ENCODE data around the gene IFFO2.
A peak's percentile ranks its signal among the peaks of the same experiment; 100 is the strongest.

IFFO2 gene

GRCh38 chr1:18936814-18937481, 19.5 kb downstream of the IFFO2 start:
- no peak for DNase-seq (ENCODE audit: low read depth in 2 of 2)

GRCh38 chr1:18936471-18936813, 20.0 kb downstream of the IFFO2 start:
- DNase-seq (ENCODE audit: low read depth in 2 of 2): no peak

GRCh38 chr1:18934205-18935000, 22.1 kb downstream of the IFFO2 start:
- no peak for DNase-seq (ENCODE audit: low read depth in 2 of 2)

DNA sequence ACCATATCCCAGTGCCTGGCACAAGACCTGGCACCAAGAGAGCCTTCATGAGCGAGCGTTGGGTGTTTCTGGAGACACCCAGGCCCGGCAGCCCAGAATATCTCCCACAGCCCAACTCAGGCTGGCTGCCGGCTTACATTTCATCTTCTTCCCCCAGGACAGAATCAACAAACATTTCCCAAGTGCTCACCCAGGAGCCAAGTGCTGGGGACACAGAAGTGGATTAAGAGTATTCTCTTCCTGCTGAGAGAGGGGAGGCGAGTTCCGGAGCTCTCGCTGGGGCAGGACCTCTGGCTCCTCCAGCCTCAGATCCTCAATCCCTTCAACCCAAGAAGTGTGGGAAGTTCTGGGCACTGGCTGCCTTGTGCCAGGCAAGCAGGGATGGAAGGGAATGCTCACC, 23.6 kb downstream of the IFFO2 start:
- DNase-seq (ENCODE audit: low read depth in 2 of 2): no peak

DNA sequence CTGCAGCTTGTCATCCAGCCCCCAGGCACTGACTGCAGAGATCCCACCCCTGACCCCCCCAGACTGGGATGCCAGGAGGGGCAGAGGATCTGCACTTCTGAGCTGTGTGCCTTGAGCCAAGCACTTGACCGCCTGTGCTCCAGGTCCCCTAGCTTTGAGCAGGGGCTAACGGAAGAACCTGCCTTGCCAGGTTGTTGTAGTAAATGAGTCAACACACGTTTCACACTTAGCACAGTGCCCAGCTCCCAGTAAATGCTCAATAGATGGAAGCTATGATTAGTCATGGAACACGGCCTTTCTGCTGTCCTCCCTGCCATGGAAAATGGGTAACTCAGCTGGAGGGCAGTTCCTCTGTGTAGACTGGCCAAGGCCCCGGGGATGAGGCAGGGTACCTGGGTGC, 24.1 kb downstream of the IFFO2 start:
- no peak for DNase-seq (ENCODE audit: low read depth in 2 of 2)

GRCh38 chr1:18931730-18932129, 24.7 kb downstream of the IFFO2 start:
- no peak for DNase-seq (ENCODE audit: low read depth in 2 of 2)

- DNase-seq (ENCODE audit: low read depth in 2 of 2): no peak
Observed at GRCh38 chr1:18929686-18930085, 26.8 kb downstream of the IFFO2 start.

DNA sequence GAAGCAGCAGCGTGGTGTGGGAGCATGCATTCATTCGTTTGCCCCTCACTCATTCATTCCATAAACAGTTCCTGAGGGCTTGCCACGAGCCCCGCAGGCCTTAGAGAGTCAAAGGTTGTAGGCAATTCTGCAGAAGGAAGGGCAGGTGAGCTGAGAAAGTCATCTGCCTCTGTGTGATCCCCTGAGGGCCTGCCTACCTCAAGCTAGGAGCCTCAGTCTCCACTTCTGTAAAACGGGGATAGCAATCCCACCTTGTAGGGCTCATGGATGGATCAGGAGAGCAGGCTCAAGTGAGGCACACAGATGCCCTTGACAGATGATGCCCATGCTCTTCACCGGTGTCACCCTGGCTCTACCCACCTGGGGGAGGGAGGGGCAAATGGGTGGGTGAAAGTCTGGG, 27.5 kb downstream of the IFFO2 start:
- DNase-seq (ENCODE audit: low read depth in 2 of 2): no peak

GRCh38 chr1:18928406-18928805, 28.1 kb downstream of the IFFO2 start:
- DNase-seq (ENCODE audit: low read depth in 2 of 2): no peak

GRCh38 chr1:18927654-18928272, 28.7 kb downstream of the IFFO2 start:
- peak in 1 of 2 donors; percentile 28 for DNase-seq (ENCODE audit: low read depth in 2 of 2)

DNA sequence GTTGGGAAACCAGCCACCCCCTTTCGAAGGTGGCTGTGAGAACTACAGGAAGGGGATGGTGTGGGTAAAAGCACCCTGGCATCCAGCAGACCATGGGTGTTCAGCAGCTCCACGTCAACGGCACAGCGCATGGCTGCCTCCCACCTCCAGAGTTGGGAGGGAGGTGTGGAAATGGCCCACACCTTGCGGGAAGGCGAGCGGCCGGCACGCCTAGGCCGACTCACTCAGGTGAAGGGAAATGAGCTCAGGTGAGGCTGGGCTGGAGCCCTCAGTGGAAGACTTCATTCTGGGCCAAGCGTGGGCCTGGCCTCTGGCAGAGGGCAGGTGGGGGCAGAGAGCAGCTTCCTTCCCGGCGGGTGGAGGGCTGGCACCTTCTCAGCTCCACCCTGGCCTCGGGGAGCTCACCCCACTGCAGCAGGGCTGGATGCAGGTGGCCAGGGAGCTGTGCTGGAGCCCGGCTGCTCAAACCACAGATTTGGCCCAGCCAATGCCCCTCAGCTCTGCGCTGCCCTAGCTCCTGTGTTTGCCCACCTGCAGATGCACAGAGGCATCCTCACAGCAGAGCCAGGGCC, 29.3 kb downstream of the IFFO2 start:
- peak in 1 of 2 donors; percentile 20 for DNase-seq (ENCODE audit: low read depth in 2 of 2)

DNA sequence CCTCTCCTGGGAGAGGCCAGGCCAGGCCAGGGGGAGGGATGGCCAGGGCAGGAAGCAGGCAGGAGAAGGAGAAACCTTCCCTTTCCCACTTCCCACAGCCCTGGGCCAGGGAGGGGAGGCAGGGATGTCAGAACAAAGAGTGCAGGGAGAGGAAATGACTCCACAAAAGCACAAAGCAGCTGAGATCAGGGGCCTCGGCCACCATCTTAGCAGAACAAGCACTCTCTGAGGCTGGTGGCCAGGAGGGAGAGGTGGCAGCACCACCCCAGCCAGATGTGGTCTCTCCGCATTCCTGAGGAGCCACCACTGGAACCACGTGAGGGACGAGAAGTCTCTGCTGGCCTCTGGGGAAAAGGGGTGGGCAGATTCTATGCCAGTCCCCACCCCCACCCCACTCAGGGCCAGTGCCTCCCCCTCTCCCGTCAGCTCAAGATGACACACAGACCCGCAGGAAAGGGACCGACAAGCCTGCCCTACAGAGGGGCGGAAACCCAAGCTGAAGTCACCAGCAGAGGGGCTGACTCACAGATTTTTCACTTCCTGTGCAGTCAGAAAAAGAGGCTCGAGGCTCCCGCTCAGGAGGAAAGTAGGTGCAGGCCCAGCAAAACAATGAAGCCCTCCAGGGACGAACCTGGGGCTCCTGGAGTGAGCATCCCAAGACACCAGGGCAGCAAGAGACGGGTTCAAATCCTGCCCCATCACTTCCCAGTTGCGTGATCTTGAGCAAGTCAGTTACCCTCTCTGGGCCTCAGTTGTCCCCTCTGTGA, 30.0 kb downstream of the IFFO2 start:
- DNase-seq (ENCODE audit: low read depth in 2 of 2): peak; percentile 81 to 86

- DNase-seq (ENCODE audit: low read depth in 2 of 2): no peak
Observed at GRCh38 chr1:18925279-18925678, 31.2 kb downstream of the IFFO2 start.

DNA sequence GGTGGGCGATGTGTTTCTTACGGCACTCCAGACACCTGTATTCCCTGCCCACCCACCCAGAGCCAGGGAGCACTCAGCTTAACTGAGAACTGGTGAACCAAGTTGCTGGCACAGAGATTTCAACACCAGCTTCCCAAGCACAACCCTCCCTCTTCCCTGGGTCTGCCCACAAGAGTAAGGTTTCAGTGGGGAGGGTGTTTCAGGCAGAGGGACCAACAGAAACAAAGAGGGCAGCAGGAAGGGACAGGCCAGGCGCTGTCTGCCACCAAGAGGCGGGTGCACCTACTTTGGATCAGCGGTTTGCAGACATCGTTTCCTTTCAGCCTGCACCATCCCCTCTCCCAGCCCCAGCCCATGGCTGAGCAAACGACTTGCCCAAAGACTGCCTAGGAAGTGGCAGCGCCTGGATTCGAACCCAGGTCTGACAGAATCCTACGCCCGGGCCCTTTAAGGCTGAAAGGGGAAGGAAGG, 32.2 kb downstream of the IFFO2 start:
- DNase-seq (ENCODE audit: low read depth in 2 of 2): no peak

DNA sequence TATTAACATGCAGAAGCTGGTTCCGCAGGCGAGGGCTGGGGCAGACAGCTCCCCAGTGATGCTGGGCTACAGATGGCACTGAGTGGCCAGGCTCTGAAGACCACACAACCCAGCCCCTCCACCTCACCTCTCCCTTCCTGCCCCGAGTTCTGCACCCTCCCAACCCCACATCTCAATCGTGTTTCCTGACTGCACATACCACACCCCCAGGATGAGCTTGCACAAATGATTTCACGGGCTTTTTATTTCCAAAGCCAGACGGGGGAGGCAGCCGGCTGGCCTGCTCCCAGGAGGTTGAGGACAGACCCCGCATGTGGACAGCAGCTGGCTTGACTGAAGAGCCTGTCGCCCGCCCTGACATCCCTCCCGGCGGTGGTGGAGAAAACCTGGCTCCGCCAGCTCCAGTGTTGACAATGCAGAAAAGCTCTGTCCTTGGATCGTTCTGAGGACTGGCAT, 32.7 kb downstream of the IFFO2 start:
- DNase-seq (ENCODE audit: low read depth in 2 of 2): no peak

DNA sequence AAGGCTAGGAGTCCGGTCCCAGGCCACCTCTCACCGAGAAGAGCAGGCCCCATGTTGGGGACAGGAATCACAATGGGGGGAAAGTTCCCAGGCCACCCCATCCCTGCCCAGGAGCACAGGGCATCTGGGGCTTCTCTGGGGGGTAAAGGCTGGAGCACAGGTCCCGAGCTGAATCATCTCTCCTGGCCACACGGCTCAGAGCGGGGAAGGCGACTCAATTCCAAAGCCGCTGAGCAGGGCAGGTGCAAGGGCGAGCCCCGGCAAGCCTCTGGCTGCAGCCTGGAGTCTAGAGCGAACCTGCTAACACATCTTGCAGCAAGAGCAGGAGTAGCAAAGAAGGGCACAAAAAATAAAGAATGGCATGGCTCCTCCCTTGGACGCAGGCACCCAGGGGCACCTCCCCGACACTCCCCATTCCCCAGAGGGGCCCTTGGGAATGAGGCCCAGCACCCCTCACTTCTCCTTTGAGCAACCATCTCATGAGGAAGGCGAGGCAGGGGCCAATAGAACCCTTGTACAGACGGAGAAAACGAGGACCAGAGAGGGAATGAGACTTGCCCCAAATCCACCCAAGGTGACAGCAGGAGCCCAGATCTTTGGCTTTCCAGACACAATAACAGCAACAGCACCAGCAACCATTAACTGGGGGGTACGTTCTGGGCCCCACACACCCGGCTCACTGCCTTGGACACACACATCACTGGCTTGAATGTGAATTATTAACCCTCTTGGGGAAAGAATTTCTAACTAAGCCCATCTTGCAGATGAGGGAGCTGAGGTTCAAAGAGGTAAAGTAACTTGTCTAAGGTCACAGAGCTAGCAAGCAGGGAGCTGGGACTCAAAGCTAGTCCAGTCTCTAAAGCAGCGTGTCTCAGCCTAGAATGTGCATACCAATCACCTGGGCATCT, 33.4 kb downstream of the IFFO2 start:
- no peak for DNase-seq (ENCODE audit: low read depth in 2 of 2)

DNA sequence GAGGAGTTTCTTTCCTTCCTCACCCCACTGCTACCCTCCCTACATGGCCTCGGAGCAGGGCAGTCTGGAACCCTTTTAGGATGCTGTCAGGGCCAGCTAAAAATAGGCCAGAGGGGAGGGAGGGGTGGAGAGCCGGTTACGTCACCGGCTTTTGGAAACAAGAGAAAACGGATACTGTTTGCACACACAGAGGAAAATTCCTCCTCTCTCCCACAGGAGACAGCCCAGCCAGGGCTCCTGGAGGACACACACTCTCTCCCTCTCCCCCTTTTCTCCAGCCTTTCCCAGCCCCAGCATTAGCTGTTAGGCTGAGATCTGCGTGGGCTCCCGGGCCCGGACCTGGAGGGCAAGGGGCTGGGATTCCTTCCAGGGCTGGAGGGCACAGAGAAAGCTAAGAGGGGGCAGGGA, 34.2 kb downstream of the IFFO2 start:
- DNase-seq (ENCODE audit: low read depth in 2 of 2): no peak

DNA sequence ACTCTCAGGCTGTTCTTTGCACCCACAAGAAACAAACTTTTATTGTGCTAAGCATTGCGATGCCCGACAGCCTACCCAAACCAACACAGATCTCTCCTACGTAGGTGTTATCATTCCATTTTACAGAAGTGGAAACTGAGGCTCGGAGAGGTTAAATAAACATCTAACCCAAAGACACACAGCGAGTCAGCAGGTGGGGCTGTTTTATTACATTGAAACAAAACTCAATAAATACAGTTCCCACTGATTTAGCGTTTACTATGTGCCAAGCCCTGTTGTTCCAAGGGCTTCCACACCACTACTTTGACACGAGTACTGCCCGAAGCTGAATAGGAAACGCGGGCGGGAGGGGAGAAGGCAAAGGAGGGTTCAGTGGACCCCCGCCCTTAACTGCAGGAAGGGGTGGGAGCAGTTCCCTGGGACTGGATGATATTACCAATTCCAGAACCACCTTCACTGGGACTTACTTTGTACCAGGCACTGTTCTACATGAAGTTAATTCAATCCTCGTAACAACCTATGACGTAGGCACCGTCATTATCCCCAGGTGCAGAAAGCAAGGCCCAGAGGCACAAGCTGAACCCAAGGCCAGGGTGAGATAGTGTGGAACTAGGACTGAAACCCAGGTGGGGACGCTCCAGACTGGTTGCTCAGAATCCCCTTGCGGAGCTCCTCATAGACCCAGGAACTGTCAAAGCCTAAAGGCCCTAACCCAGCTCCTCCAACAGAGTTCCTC, 34.8 kb downstream of the IFFO2 start:
- DNase-seq (ENCODE audit: low read depth in 2 of 2): no peak

GRCh38 chr1:18920931-18921330, 35.5 kb downstream of the IFFO2 start:
- DNase-seq (ENCODE audit: low read depth in 2 of 2): no peak

DNA sequence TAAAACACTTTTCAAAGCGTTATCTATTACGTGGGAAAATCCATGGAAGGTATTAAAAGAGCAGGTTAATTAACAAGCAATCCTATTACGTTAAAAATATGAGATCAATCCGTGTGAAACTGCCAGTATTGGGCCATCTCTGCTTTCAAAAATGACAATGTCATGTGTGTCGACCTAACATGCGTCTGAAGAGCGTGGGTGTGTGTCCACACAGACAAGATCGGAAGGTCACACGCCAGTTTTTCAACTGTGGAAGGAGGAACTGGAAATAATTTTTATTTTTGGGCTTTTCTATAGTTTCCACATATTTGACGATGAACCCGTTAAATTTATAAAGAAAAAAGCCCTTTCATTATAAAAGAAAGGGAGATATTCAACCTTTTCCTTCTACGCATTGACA, 36.5 kb downstream of the IFFO2 start:
- no peak for DNase-seq (ENCODE audit: low read depth in 2 of 2)
